Activated CD8-positive, alpha-beta memory T cell treated with anti-CD3 and anti-CD28 coated beads for 48 hours (primary cell): Measurements from ENCODE around the gene LYPD1.
"Not testable (repeated sequence)": the region's sequence is repeated elsewhere in the genome, so short reads cannot be mapped to it uniquely, and the experiment has no call there.

ENCODE experiments used
- DNase-seq, 3 experiments: peaks; one replicate each; pipeline ENCODE4 v3.0.0-alpha.2; 2020; ENCODE audit warnings: low read depth in 2 of 3, low spot score in 2 of 3

LYPD1 gene

DNA sequence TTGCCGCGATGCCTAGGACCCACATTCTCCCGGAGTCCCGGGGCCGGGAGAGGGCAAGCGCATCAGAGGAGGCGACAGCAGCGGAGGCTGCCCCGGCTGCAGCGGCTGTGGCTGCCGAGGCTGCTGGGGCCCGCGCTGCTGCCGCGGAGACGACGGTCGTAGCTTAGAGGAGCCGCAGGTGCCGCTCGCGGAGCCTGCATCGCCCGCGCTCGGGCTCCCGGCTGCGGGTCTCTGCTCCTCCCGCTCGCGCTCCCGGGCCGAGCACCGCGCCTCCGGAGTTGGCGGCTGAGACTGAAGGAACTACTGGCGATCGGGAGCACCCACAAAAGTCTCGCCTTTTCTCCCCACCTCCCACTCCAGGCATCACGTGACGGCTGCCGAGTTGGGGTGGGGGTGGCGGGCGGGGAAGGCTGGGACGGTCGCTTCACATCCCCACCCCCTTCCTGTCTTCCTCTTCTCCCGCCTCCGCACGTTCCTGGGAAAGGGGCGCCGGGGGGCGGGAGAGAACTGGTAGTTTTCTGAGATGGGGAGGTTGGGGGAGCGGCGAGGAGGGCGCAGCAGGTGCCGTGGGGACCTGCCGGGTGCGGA is at the start of gene LYPD1:
LYPD1 (minus strand) TSS at position 298 of the 588 bp plus-strand sequence; CDS start at position 25, 273 bp downstream.
- DNase-seq, result no peak

DNA sequence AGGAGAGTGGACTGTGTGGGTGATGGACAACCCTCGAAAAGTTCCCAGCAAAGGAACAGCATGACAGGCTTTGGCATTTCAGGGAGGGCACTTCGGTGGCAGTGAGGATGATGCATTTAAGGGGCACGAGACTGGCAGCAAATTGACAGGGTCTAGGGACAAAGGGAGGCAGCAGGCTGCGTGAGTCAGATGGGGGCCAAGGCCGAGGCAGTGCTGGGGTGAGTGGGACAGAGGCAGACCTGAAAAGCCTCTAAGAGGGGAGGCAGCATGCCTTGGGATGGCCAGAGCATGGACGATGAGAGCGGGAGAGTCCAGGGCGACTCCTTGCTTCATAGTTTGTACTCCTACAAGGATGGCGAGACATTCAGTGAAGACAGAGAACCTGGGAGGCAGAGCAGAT is 49.5 kb upstream of the LYPD1 start:
- DNase-seq, result no peak

DNA sequence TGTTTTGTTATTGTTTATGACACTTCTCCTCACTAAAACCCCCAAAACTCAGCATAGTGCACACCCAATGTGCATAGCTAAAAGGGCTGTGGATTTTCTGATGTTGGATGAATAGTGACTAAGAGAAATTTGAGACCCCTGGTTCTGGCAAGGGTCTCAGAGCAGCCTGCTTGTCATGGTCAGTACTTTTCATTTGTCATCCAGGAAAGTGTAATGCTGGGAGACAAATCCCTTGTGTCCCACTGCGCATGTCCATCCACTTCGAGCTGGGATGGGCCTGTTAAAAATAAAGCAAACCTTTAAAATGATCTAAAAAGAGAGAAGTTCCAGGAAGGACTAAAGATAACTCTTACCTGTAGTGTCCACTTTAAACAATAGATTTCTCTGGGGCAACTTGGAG is 46.9 kb upstream of the LYPD1 start:
- no peak for DNase-seq

- DNase-seq, result no peak
Observed at GRCh38 chr2:132715386-132716351, 45.7 kb upstream of the LYPD1 start.

DNA sequence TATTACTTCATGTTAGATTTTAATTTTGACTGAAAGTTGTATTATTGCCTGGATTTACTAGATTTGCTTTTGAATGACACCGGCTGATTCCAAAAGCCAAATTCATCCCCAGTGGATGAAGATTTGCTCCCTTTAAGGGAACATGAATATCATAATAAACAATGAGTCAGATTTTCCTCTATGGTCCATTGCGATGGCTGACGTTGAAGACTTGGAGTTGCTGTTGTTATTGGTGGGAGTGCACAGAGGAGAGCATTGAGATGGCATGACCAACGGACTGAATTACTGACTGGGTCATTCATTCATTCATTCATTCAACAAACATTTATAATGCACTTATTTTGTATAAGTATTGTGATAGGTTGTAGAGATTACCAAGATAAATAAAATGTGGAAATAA is 33.4 kb upstream of the LYPD1 start:
- DNase-seq, result no peak

DNA sequence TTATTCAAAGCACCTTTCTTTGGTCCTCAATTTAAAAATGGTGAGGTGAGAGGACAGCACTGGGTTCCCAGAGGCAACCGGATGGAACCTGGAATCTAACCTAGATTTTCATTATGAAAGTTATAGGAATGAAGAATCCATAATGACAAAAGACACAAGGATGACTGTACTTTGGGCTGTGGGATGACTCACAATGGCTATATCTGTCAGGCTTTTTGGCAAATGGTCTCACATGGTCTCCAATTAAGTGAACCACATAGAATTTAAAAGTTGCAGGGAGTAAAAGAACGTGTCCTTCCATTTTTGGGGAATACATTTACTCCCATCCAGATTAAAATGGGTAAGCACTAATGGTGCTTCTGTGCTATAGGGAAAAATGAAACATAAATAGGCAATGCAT is 31.8 kb upstream of the LYPD1 start:
- no peak for DNase-seq

GRCh38 chr2:132699802-132700201 is 29.8 kb upstream of the LYPD1 start:
- DNase-seq, result not testable (repeated sequence)

DNA sequence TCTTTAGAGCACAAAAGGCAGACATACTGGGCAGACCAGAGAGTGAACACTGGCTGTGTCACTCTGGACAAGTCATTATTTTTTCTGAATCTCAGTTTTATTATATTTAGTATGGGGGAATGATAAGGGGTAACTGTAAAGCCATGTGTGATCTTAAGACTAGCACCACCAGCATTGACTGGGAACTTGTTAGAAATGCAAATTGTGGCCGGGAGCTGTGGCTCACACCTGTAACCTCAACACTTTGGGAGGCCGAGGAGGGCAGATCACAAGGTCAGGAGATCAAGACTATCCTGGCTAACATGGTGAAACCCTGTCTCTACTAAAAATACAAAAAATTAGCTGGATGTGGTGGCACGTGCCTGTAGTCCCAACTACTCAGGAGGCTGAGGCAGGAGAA is 28.3 kb upstream of the LYPD1 start:
- DNase-seq, result not testable (repeated sequence)

- DNase-seq, result no peak
Observed at GRCh38 chr2:132697556-132698205, 27.7 kb upstream of the LYPD1 start.

GRCh38 chr2:132692816-132693215 is 22.8 kb upstream of the LYPD1 start:
- DNase-seq, result no peak

- DNase-seq, result no peak
Observed at GRCh38 chr2:132691556-132691955, 21.6 kb upstream of the LYPD1 start.

DNA sequence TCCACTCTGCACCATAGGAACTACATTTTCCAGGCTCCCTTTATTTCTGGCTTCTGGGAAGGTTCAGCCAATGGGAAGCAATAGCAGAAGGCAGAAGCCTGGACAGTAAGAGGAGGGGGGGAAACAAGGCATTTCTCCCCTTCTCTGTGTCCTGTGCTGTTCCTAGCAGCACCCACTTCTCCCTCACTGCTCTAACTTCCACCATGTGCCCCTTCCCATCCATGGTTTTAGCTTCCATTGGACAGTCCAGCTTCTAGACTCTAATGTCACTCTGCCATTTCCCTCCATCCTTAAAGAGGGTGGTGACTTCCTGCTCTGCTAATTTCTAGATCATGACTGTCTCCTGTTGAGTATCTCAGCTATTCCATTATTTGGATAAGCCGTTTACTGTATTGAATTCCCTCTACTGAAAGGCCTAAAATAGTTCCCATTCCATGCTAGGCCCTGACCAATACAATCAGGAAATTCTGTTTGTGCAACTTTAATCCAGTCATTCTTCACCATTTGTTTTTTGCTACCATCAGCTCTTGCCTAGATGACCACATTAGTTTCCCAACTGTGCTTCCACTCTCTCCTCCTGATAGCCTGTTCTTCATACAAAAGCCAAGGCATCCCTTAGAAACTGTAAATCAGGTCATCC is 20.8 kb upstream of the LYPD1 start:
- DNase-seq, result no peak

- DNase-seq, result no peak
Observed at GRCh38 chr2:132681766-132682165, 11.8 kb upstream of the LYPD1 start.

GRCh38 chr2:132680544-132680943 is 10.5 kb upstream of the LYPD1 start:
- no peak for DNase-seq

DNA sequence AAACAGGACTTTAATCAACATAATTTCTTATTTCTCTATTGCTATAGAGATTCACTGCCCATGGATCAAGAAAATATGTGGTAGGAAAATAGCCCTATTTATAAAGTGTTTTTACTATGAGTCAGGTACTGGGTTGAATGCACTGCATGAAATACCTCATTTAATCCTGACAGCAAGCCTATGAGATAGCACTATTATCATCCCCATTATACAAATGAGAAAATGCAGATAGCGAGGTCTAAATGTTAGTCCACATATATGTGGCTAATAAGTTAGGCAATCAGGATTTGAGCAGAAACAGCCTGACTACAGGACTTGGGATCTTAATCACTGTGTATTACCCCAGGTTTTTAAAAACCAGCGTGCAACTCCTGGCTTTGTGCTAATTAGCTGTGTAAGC is 8.5 kb upstream of the LYPD1 start:
- no peak for DNase-seq

GRCh38 chr2:132677661-132678060 is 7.7 kb upstream of the LYPD1 start:
- DNase-seq, result no peak

DNA sequence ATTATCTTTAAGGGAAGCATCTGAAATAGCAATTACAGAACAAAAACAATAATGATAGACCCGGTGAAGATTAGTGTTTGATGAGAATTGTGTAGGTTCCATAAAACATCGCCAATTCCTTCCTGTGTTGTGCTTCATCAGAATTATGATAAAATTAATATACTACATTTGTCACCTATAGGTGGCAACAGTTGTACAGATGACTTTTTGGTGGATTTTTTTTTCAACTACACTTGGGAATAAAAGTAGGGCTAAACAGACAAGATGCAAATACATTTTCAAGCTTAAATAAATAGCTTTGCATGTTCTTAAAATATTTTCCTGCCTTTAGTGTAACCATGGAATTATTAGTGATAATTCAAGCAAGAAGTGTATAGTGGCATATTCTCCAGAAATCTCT is 7.0 kb upstream of the LYPD1 start:
- DNase-seq, result no peak

- no peak for DNase-seq
Observed at GRCh38 chr2:132671151-132671835, 1.3 kb upstream of the LYPD1 start.

- no peak for DNase-seq
Observed at GRCh38 chr2:132670496-132671150, 618 bp upstream of the LYPD1 start.
